Peyer's patch (tissue), 4 donors: Measurements from ENCODE around the gene IQCN.
A peak's percentile ranks its signal among the peaks of the same experiment; 100 is the strongest.

ENCODE experiments used
- CTCF ChIP-seq, 6 experiments: fragments of 450-650 bp in 4 of 6; fragments of 200-600 bp in 2 of 6; sonication (generic) in 1 of 6; IDR thresholded peaks; one replicate each; pipeline ENCODE4 v1.5.1; 2017 to 2019; ENCODE audit warnings: antibody characterized with exemption in 6 of 6, mild to moderate bottlenecking in 3 of 6, moderate library complexity in 1 of 6
- POLR2A ChIP-seq, 2 donors: fragments of 450-650 bp; IDR thresholded peaks; one replicate each; pipeline ENCODE4 v1.5.1; 2017; ENCODE audit warnings: antibody characterized with exemption in 2 of 2, mild to moderate bottlenecking in 2 of 2, moderate library complexity in 2 of 2

GRCh38 chr19:18229474-18229873 lies 44.8 kb downstream of the IQCN start:
- TF ChIP-seq POLR2A (IDR thresholded peaks at IDR 0.05) = no peak
- TF ChIP-seq CTCF (IDR thresholded peaks at IDR 0.05) = peak; percentile 14 to 43 (median 34)
